CD4-positive, alpha-beta T cell treated with Interleukin-15 for 4 hours (primary cell): ENCODE measurements around the gene TRANK1.
"Not testable (repeated sequence)": the region's sequence is repeated elsewhere in the genome, so short reads cannot be mapped to it uniquely, and the experiment has no call there.

ENCODE experiments used
- DNase-seq: peaks from one replicate; pipeline ENCODE4 v3.0.0-alpha.2; 2020; ENCODE audit warnings: low spot score

TRANK1 gene

GRCh38 chr3:36957063-36957462, 12.2 kb upstream of the TRANK1 start:
- DNase-seq = no peak

- no peak for DNase-seq
These were observed 11.3 kb upstream of the TRANK1 start for GRCh38 chr3:36956155-36956554.

GRCh38 chr3:36954452-36955134, 9.7 kb upstream of the TRANK1 start:
- no peak for DNase-seq

GRCh38 chr3:36947814-36948213, 3.0 kb upstream of the TRANK1 start:
- DNase-seq = not testable (repeated sequence)

GRCh38 chr3:36945333-36945980, 603 bp upstream of the TRANK1 start:
- no peak for DNase-seq

- no peak for DNase-seq
These were observed 728 bp downstream of the TRANK1 start for GRCh38 chr3:36944012-36944640.

- no peak for DNase-seq
These were observed 1.3 kb downstream of the TRANK1 start for GRCh38 chr3:36943601-36944000.

GRCh38 chr3:36942638-36943248, 2.1 kb downstream of the TRANK1 start:
- no peak for DNase-seq

- DNase-seq = no peak
These were observed 3.2 kb downstream of the TRANK1 start for GRCh38 chr3:36941658-36942057.

GRCh38 chr3:36941162-36941561, 3.7 kb downstream of the TRANK1 start:
- DNase-seq = no peak

GRCh38 chr3:36937492-36937891, 7.4 kb downstream of the TRANK1 start:
- no peak for DNase-seq

- DNase-seq = no peak
These were observed 11.1 kb downstream of the TRANK1 start for GRCh38 chr3:36933540-36934296.

GRCh38 chr3:36931424-36931823, 13.4 kb downstream of the TRANK1 start:
- not testable (repeated sequence) for DNase-seq

- DNase-seq = no peak
These were observed 16.6 kb downstream of the TRANK1 start for GRCh38 chr3:36928220-36928619.

- DNase-seq = no peak
These were observed 18.5 kb downstream of the TRANK1 start for GRCh38 chr3:36926292-36926897.

GRCh38 chr3:36924744-36925521, 19.9 kb downstream of the TRANK1 start:
- DNase-seq = no peak

GRCh38 chr3:36923981-36924743, 20.7 kb downstream of the TRANK1 start:
- no peak for DNase-seq

GRCh38 chr3:36923523-36923943, 21.3 kb downstream of the TRANK1 start:
- no peak for DNase-seq

- no peak for DNase-seq
These were observed 23.8 kb downstream of the TRANK1 start for GRCh38 chr3:36920884-36921567.
